ENCODE data around the gene KCNQ5.

- TF ChIP-seq POLR2AphosphoS5 (IDR thresholded peaks at IDR 0.05; ENCODE audit: borderline replicate concordance, low read depth, low read length), result no peak
- TF ChIP-seq EZH2 (IDR thresholded peaks at IDR 0.05), result no peak
- TF ChIP-seq FOXP2 (optimal IDR thresholded peaks at IDR 0.05; ENCODE audit: control extremely low read depth, extremely low read length, insufficient read depth), result no peak
These were observed 227.5 kb downstream of the KCNQ5 start for GRCh38 chr6:72849346-72849745.
